Endodermal cell (in vitro differentiated cells): Measurements from ENCODE around the gene BPI. TPM values are rescaled to one million over a fixed set of nuclear protein-coding genes. Genes with fewer than 3 reads are reported as not detected.
"Not testable (repeated sequence)": the region's sequence is repeated elsewhere in the genome, so short reads cannot be mapped to it uniquely, and the experiment has no call there.

ENCODE experiments used
- DNase-seq: peaks from one replicate; pipeline ENCODE4 v3.0.0-alpha.2; 2017
- H3K27ac ChIP-seq: 2 replicates; pipeline ENCODE4 v1.5.1; 2013; ENCODE audit warnings: mild to moderate bottlenecking, low read depth, low read length, moderate library complexity
- H3K27me3 ChIP-seq: 2 replicates; pipeline ENCODE4 v1.6.1; 2013; ENCODE audit warnings: mild to moderate bottlenecking, low read length, moderate library complexity; ENCODE audit not compliant: insufficient read depth, control insufficient read depth, poor library complexity, severe bottlenecking
- H3K36me3 ChIP-seq: 2 replicates; pipeline ENCODE4 v1.7.0; 2013; ENCODE audit warnings: mild to moderate bottlenecking, low read length, moderate library complexity; ENCODE audit not compliant: control insufficient read depth, insufficient read depth
- H3K4me1 ChIP-seq: one replicate; pipeline ENCODE4 v1.7.0; 2013; ENCODE audit warnings: low read length; ENCODE audit not compliant: control insufficient read depth, insufficient read depth
- H3K4me3 ChIP-seq: 2 replicates; pipeline ENCODE4 v1.5.1; 2013; ENCODE audit warnings: mild to moderate bottlenecking, low read length, moderate library complexity
- H3K9ac ChIP-seq: 2 replicates; pipeline ENCODE4 v1.6.1; 2013; ENCODE audit warnings: mild to moderate bottlenecking, low read length, moderate library complexity; ENCODE audit not compliant: poor library complexity, severe bottlenecking; ENCODE audit errors: extremely low read depth
- H3K9me3 ChIP-seq: 2 replicates; pipeline ENCODE4 v1.6.1; 2013; ENCODE audit warnings: mild to moderate bottlenecking, low read length, moderate library complexity; ENCODE audit not compliant: control insufficient read depth
- H3K27ac Mint-ChIP-seq: 2 replicates; pipeline ENCODE4 v1.8.0; 2020; ENCODE audit warnings: mixed read lengths
- H3K27me3 Mint-ChIP-seq: 2 replicates; pipeline ENCODE4 v1.8.0; 2021; ENCODE audit warnings: mild to moderate bottlenecking, mixed read lengths; ENCODE audit not compliant: insufficient read depth
- H3K36me3 Mint-ChIP-seq: 2 replicates; pipeline ENCODE4 v1.8.0; 2020; ENCODE audit warnings: low read depth, mixed read lengths
- H3K4me1 Mint-ChIP-seq: 2 replicates; pipeline ENCODE4 v1.8.0; 2020; ENCODE audit warnings: mixed read lengths
- H3K4me3 Mint-ChIP-seq: 2 replicates; pipeline ENCODE4 v1.8.0; 2020; ENCODE audit warnings: mild to moderate bottlenecking, moderate library complexity, mixed read lengths
- H3K9me3 Mint-ChIP-seq: 2 replicates; pipeline ENCODE4 v1.8.0; 2020; ENCODE audit warnings: mild to moderate bottlenecking, mixed read lengths
- WGBS, 2 experiments: methylation state at CpG; one replicate each; pipeline versions ENCODE4 v1.1.5 to v1.1.7; 2013; ENCODE audit warnings: missing lambda C conversion rate in 2 of 2, mixed read lengths in 1 of 2; ENCODE audit not compliant: insufficient coverage in 1 of 2, insufficient read length in 1 of 2; 5-methylcytosine and 5-hydroxymethylcytosine counted together
- total RNA-seq, 2 donors: library from RNA; stranded (reverse); fragmentation: NEBNext Ultra II Directional in 1 of 2; extraction: Animal tissue kit (Norgen Biotek cat#: 25700) in 1 of 2; gene quantifications; 2 replicates in 1 of 2; 3 replicates in 1 of 2; pipeline ENCODE4 v1.2.1, GENCODE V29; 2021
- TF ChIP-seq, protein P1 (sequence below): fragments of 200-600 bp; sonication (generic); conservative IDR thresholded peaks from 2 replicates; pipeline ENCODE4 v1.5.0; 2021; ENCODE audit warnings: antibody characterized with exemption, mild to moderate bottlenecking

Gene BPI
- total RNA-seq, 2 donors from 2014 or later = not detected

DNA sequence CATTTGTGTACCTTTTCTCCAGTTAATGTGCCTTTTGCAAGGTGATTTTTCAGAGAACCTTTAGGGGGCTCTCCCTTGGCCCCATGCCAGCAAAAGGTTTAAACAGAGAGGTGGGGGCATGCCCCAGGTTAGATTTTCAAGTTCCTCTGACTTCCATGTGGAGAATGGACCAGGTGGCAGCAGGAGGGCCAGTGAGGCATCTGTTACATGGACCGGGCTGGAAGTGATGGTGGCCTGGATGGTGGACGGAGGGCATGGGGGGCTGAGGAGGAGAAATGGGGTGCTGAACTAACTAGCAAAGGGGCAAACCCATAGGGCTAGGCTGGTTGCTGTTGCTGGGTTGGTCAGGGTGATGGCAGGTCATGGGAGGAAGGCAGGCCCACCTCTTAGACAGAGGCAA, 20.7 kb upstream of the BPI start:
- 90% methylated on average over 2 of the region's 2 CpGs; no CpG with 5 or more reads in 1 of the 2 experiments for whole genome bisulfite sequencing, 2 experiments
- H3K4me3 ChIP-seq = no peak overlapping the region
- H3K36me3 ChIP-seq = no peaks in the 10 kb centered on the region
- Mint-ChIP-seq H3K36me3 (no peaks in the 10 kb centered on the region), H3K27ac (no peak overlapping the region), H3K4me3 (no peak overlapping the region), H3K27me3 (no peaks in the 10 kb centered on the region), H3K4me1 (no peaks in the 10 kb centered on the region), H3K9me3 (peaks cover 17% of the 10 kb centered on the region)
- H3K9me3 ChIP-seq = no peaks in the 10 kb centered on the region
- no peak for DNase-seq
- H3K9ac ChIP-seq = no peak overlapping the region
- no peaks in the 10 kb centered on the region for H3K27me3 ChIP-seq
- TF ChIP-seq, protein P1, sequence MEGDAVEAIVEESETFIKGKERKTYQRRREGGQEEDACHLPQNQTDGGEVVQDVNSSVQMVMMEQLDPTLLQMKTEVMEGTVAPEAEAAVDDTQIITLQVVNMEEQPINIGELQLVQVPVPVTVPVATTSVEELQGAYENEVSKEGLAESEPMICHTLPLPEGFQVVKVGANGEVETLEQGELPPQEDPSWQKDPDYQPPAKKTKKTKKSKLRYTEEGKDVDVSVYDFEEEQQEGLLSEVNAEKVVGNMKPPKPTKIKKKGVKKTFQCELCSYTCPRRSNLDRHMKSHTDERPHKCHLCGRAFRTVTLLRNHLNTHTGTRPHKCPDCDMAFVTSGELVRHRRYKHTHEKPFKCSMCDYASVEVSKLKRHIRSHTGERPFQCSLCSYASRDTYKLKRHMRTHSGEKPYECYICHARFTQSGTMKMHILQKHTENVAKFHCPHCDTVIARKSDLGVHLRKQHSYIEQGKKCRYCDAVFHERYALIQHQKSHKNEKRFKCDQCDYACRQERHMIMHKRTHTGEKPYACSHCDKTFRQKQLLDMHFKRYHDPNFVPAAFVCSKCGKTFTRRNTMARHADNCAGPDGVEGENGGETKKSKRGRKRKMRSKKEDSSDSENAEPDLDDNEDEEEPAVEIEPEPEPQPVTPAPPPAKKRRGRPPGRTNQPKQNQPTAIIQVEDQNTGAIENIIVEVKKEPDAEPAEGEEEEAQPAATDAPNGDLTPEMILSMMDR = no peak
- no peak overlapping the region for H3K27ac ChIP-seq
- H3K4me1 ChIP-seq = no peaks in the 10 kb centered on the region

DNA sequence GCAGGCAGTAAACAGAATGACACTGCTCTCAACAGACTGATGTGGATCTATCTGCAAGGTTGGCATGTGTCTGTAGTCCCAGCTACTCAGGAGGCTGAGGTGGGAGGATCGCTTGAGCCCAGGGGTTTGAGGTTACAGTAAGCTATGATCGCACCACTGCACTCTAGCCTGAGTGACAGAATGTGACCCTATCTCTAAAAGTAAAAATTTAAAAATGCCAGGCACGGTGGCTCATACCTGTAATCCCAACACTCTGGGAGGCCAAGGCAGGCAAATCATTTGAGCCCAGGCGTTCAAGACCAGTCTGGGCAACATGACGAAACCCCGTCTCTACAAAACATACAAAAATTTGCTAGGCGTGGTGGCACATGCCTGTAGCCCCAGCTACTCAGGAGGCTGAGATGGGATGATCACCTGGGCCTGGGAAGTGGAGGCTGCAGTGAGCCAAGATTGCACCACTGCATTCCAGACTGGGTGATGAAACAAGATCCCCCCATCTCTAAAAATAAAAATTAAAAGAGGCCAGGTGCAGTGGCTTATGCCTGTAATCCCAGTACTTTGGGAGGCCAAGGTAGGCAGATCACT, 19.8 kb upstream of the BPI start:
- H3K4me3 ChIP-seq, DNase-seq, H3K36me3 ChIP-seq, H3K27me3 ChIP-seq, H3K4me1 Mint-ChIP-seq, H3K9ac ChIP-seq, H3K9me3 ChIP-seq, H3K4me1 ChIP-seq, H3K36me3 Mint-ChIP-seq, H3K27ac ChIP-seq, H3K27ac Mint-ChIP-seq, H3K4me3 Mint-ChIP-seq, H3K27me3 Mint-ChIP-seq: not testable (repeated sequence)
- peaks cover 17% of the 10 kb centered on the region for H3K9me3 Mint-ChIP-seq
- 86 to 97% methylated on average over 6 to 7 of the region's 7 CpGs for WGBS, 2 experiments

DNA sequence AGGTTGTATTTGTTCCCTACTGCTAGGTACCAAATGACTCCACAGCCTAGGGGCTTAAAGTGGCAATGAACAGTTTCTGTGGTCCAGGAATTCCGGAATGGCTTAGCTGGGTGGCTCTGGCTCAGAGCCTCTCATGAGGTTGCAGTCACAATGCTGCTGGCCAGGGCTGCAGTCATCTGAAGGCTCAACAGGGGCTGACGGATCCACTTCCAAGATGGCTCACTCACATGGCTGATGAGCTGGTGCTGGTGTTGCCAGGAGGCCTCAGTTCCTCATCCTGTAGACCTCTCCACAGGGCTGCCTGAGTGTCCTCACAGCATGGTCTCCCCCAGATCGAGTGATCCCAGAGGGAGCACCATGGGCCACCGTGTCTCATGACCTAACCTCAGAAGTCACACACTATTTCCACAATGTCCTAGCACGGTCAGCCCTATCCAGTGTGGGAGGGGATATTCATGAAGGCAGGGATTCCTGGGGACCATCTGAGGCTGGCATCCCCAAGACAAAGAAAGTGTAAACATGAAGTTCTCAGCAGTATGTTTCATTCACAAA, 19.0 kb upstream of the BPI start:
- Histone ChIP-seq H3K4me1 (no peaks in the 10 kb centered on the region), H3K27me3 (no peaks in the 10 kb centered on the region), H3K9me3 (no peaks in the 10 kb centered on the region), H3K4me3 (no peak overlapping the region), H3K9ac (no peak overlapping the region), H3K27ac (no peak overlapping the region), H3K36me3 (no peaks in the 10 kb centered on the region)
- TF ChIP-seq, protein P1 = no peak
- Mint-ChIP-seq H3K4me3 (no peak overlapping the region), H3K36me3 (no peaks in the 10 kb centered on the region), H3K4me1 (no peaks in the 10 kb centered on the region), H3K9me3 (peaks cover 17% of the 10 kb centered on the region), H3K27me3 (no peaks in the 10 kb centered on the region), H3K27ac (no peak overlapping the region)
- 85 to 86% methylated on average over 5 of the region's 5 CpGs for WGBS, 2 experiments
- no peak for DNase-seq
